Measurements from ENCODE around the gene MICAL2.
"Not testable (repeated sequence)": the region's sequence is repeated elsewhere in the genome, so short reads cannot be mapped to it uniquely, and the experiment has no call there.

MICAL2 gene

DNA sequence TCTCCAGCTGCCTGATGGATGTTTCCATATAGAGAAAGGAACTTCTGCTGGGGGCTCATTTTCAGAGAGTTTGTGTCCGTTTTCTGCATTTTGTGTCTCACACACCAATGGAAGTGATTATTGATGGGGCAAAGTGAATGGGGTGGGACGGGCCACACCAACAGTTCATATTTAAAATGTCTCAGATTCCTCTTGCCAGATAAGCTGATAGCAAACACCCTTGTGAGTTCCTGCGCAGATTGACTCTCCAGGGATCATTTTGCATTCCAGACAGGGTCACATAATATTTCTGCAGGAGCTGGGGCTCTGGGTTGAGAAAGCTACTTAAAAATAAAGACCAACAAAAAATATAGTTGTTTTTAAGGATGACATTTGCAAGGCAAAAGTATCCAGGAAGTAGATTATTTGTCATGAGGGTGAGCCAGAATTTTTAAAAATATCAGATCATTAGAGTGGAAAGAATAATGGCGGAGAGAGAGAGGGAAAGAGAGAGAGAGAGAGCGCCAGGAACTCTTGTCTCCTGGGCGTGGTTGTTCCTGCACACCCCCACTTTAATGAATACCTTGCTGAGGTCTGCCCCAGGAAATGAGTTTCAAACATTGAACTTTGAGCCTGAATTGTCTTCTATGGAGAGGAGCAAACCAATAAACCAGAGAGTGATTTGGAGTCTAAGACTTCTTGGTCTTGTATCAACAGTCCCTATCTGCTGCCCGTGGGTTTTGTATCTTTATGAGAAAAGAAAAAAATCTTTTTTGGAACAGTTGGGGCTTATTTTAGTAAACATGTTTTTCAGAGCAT, 33.3 kb downstream of the MICAL2 start:
- TF ChIP-seq CTCF (IDR thresholded peaks at IDR 0.05; ENCODE audit: low read depth, low read length, missing control alignments): no peak
- no peak overlapping the region for H3K4me3 ChIP-seq (ENCODE audit: low read depth, low read length)
- in situ Hi-C loops (cut with HindIII; ENCODE audit: low sequenced_read_pairs): no loop called here
- no peak for DNase-seq (ENCODE audit: low read depth)

DNA sequence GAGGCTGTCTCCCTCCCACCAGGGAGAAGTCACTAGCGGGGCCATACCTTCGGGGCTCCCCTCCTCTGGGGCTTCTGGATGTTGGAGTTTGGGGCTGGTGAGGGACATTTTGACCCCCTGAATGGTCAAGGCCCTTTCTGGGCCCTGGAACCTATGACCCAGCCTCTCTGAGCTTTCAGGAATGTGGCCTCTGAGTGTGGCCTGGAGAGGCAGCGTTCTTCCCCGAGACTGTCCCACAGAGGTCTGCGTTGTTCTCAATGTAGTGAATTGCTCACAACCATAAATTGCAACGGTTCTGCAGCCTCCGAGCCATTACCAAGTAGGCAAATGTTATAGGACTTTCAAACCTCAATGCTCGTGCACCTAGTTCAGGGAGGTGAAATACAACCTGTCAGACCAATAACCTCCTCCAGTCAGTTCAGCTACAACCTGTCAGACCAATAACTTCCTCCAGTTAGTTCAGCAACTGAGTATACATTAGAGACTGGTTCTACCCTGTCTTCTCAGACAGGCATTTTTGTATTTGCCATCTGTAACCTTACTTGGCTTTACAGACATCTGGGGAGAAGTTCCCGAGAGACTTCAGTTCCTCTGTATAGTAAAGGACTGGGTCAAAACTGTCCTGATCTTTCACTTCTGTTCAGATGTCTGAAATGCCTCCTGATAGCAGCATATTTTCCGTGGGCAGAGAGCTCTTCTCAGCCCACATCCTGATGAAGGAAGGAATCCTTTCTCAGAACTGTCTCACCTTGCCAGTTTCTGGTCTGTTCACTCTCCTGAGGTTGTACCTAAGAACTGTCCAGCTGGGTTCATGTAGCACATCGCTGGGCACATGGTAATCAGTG, 34.2 kb downstream of the MICAL2 start:
- no peak for TF ChIP-seq CTCF (IDR thresholded peaks at IDR 0.05; ENCODE audit: low read depth, low read length, missing control alignments)
- H3K4me3 ChIP-seq (ENCODE audit: low read depth, low read length): no peak overlapping the region
- DNase-seq (ENCODE audit: low read depth): no peak

DNA sequence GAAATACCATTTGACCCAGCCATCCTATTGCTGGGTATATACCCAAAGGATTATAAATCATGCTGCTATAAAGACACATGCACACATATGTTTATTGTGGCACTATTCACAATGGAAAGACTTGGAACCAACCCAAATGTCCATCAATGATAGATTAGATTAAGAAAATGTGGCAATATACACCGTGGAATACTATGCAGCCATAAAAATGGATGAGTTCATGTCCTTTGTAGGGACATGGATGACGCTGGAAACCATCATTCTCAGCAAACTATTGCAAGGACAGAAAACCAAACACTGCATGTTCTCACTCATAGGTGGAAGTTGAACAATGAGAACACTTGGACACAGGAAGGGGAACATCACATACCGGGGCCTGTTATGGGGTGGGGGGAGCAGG, 36.3 kb downstream of the MICAL2 start:
- in situ Hi-C loops (cut with HindIII; ENCODE audit: low sequenced_read_pairs); H3K4me3 ChIP-seq (ENCODE audit: low read depth, low read length): not testable (repeated sequence)

More for the DNA sequence above, 34.2 kb downstream of the MICAL2 start:
- in situ Hi-C loops (cut with HindIII; ENCODE audit: low sequenced_read_pairs): no loop called here

DNA sequence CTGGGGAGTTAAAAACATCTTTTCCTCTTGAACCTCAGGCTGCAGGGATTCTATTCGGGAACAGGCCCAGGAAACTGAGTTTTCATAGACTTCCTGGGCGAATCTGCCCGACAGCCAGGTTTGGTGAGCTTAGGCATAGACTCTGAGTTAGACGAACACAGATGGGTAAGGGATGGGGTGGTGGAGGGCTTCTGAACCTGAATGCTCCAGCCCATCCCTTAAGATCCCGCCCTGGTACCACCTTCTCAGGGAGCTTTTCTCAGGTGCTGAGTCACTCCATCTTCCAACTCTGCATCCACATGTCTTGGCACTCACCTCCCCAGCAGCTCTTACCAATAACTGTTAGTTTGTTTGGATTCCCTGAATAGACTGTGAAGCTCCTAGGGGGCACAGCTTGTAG, 37.4 kb downstream of the MICAL2 start:
- in situ Hi-C loops (cut with HindIII; ENCODE audit: low sequenced_read_pairs): no loop called here
- no peak for DNase-seq (ENCODE audit: low read depth)
- no peak overlapping the region for H3K4me3 ChIP-seq (ENCODE audit: low read depth, low read length)
- TF ChIP-seq CTCF (IDR thresholded peaks at IDR 0.05; ENCODE audit: low read depth, low read length, missing control alignments): no peak

More for the DNA sequence above, 36.3 kb downstream of the MICAL2 start:
- DNase-seq (ENCODE audit: low read depth): not testable (repeated sequence)

- no peak for TF ChIP-seq CTCF (IDR thresholded peaks at IDR 0.05; ENCODE audit: low read depth, low read length, missing control alignments)
- no peak overlapping the region for H3K4me3 ChIP-seq (ENCODE audit: low read depth, low read length)
- DNase-seq (ENCODE audit: low read depth): no peak
- in situ Hi-C loops (cut with HindIII; ENCODE audit: low sequenced_read_pairs): no loop called here
Measured at GRCh38 chr11:12148466-12148865, 38.1 kb downstream of the MICAL2 start.

DNA sequence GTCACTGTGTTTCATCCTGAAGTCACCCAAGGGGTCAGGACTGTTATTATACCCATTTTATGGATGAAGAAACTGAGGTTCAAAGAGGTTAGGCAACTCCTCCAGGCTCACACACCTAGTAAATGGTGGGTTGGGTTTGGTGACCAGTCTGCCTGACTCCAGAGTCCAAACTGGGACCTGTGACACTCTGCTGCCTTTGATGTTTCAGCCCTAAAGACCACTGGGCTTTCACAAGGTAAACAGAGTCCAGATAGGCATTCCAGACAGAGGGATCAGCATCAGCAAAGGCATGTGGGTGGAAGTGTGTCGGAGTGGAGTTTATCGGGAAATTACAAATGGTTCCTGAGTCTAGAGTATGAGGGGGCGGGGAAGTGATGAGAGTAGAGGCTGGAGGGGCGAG, 38.5 kb downstream of the MICAL2 start:
- no peak for DNase-seq (ENCODE audit: low read depth)
- TF ChIP-seq CTCF (IDR thresholded peaks at IDR 0.05; ENCODE audit: low read depth, low read length, missing control alignments): no peak
- in situ Hi-C loops (cut with HindIII; ENCODE audit: low sequenced_read_pairs): no loop called here
- no peak overlapping the region for H3K4me3 ChIP-seq (ENCODE audit: low read depth, low read length)
